NT2/D1 (cell line): Measurements from ENCODE around the gene BMP6.

ENCODE experiments used
- DNase-seq: peaks from one replicate; pipeline ENCODE4 v3.0.0-alpha.2; 2011; ENCODE audit warnings: low read depth, low spot score
- H3K27me3 ChIP-seq: 2 replicates; pipeline ENCODE4 v1.6.0; 2011; ENCODE audit warnings: mild to moderate bottlenecking; ENCODE audit not compliant: insufficient read length, insufficient read depth
- H3K36me3 ChIP-seq: 2 replicates; pipeline ENCODE4 v1.6.1; 2011; ENCODE audit warnings: mild to moderate bottlenecking, low read length, mixed read lengths; ENCODE audit not compliant: insufficient read depth, insufficient read length
- H3K4me1 ChIP-seq: 2 replicates; pipeline ENCODE4 v1.5.1; 2011; ENCODE audit not compliant: insufficient read depth, insufficient read length
- H3K4me3 ChIP-seq: 2 replicates; pipeline ENCODE4 v1.5.1; 2011; ENCODE audit warnings: low read depth; ENCODE audit not compliant: insufficient read length
- H3K9ac ChIP-seq: 2 replicates; pipeline ENCODE4 v1.6.0; 2011; ENCODE audit warnings: low read depth; ENCODE audit not compliant: insufficient read length
- H3K9me3 ChIP-seq: 2 replicates; pipeline ENCODE4 v1.5.1; 2011; ENCODE audit warnings: mild to moderate bottlenecking, low read length; ENCODE audit not compliant: insufficient read depth
- SUZ12 ChIP-seq: IDR thresholded peaks from 2 replicates; pipeline ENCODE4 v1.6.1; 2011; ENCODE audit not compliant: insufficient read length, insufficient read depth; ENCODE audit errors: extremely low read depth
- YY1 ChIP-seq: IDR thresholded peaks from 2 replicates; pipeline ENCODE4 v1.6.1; 2011; ENCODE audit not compliant: insufficient read length, insufficient read depth
- ZNF274 ChIP-seq: IDR thresholded peaks from 2 replicates; pipeline ENCODE4 v1.6.1; 2011; ENCODE audit warnings: mild to moderate bottlenecking, low read depth, low read length

The BMP6 gene

DNA sequence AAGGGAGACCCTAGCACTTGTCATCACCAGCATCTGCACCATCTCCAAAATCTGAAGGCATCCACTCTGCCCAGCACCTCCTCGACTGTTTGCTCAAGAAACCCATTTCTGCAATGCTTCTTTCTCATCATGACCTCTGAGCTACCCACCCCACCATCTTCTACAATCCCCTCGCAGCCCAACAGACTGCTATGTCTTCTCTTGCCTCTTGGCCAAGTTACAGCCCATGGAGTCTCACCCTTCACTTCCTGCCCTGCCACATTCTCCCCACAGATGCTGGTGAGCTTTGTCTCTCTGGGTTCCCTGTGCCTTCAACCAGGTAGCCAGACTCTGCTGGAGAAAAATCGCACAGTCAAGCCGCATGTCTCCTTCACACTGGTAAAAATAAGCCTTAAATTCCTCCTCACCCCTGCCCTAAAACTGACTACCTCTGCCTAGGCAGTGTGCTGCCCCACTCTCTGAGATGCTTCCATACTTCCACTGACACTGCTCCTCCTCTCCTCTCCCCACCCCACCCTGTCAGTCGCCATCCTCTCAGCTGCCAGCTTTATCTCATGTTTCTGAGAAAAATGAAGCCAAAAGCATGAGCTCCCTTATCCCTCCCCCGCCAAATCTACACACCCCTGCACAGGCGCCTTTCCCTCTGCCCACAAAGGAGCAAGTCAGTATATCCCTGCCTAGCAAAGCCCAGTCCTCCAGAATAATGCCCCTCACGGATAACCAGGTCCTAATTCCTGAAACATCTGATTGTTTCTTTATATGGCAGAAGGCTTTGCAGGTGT is 187.0 kb downstream of the BMP6 start:
- H3K4me3 ChIP-seq, result no peak overlapping the region
- DNase-seq, result no peak
- H3K4me1 ChIP-seq, result no peaks in the 10 kb centered on the region
- H3K36me3 ChIP-seq, result peaks cover 5% of the 10 kb centered on the region
- H3K9me3 ChIP-seq, result no peaks in the 10 kb centered on the region
- no peak overlapping the region for H3K9ac ChIP-seq
- peaks cover 38% of the 10 kb centered on the region for H3K27me3 ChIP-seq
- TF ChIP-seq YY1 (no peak), ZNF274 (no peak), SUZ12 (no peak)

DNA sequence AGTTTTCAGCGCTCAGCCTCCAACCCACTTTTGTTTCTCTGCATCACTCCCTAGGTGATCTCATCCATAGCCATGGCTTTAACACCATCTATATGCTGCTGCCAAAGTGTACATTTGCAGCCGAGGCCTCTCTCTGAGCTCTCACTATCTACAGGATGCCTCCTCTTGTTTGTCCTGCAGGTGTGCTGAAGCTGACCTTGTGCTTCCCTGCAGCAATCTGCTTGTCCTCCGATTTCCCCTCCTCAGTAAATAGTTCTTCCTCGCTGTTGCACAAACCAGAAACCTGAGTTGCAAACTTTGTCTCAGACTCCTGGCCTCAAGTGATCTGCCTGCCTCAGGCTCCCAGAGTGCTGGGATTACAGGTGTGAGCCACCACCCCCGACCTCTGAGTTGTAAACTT is 188.4 kb downstream of the BMP6 start:
- no peak overlapping the region for H3K4me3 ChIP-seq

DNA sequence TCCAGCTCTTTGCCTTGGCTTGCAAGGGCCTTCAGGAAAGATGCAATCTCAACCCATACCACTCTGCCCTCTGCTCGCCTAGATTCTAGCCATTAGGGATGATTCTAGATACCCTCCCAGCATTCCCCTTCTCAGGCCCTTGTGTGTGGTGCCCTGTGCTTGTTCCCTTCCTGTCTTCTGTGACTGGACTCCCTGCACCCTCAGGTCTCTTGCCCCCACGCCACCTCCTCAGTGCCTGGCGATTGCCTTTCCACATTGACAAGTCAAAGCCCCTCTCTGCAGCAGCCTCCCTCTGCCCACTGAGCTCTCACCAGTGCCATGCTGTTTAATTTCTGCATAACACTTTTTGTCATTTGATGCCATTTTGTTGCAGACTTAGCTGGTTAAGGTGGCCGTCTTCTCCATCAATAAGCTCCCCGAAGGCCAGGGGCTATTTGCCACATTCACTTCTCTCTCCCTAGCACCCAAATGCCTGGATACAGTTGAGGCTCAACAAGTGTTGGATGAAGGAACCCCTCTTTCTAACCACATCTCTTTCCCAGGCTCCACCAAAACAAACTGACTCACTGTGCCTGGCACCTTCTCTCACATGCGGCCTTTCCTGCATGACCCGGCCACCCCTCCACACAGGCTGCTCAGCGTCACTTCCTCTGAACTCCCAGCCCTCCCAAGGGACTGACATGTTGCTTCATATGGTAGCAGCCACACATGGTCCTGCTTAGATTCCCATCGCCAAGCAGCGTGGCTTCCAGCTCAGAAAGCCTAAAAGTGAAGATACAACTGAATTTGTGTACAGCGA is 189.3 kb downstream of the BMP6 start:
- H3K4me1 ChIP-seq, result no peaks in the 10 kb centered on the region
- TF ChIP-seq YY1 (no peak), ZNF274 (no peak), SUZ12 (no peak)
- H3K9me3 ChIP-seq, result no peaks in the 10 kb centered on the region
- no peak for DNase-seq
- no peaks in the 10 kb centered on the region for H3K36me3 ChIP-seq
- no peak overlapping the region for H3K9ac ChIP-seq
- H3K27me3 ChIP-seq, result peaks cover 38% of the 10 kb centered on the region
- H3K4me3 ChIP-seq, result no peak overlapping the region

More for the DNA sequence above, 188.4 kb downstream of the BMP6 start:
- TF ChIP-seq ZNF274, result no peak
- no peak for TF ChIP-seq YY1
- TF ChIP-seq SUZ12, result no peak
- Histone ChIP-seq H3K9ac (no peak overlapping the region), H3K4me1 (no peaks in the 10 kb centered on the region), H3K9me3 (no peaks in the 10 kb centered on the region), H3K36me3 (no peaks in the 10 kb centered on the region), H3K27me3 (peaks cover 38% of the 10 kb centered on the region)
- DNase-seq, result no peak

DNA sequence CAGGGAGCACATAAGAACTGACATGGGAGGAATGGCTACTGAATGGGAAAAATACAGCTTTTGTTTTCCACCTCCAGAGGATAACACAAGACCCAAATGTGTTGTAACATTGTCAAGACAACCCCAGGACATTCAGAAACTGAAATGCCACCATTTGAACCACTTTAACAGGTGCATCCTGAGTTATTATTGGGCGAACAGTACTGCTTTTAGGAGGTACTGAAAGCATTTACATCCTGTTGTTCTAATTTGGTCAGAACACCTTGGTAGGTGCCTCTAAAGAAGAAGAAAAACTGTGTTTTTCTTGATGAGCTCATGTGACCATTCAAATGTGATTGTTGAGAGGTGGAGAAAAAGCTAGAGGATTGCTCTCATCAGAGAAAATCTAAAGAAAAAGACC is 191.1 kb downstream of the BMP6 start:
- H3K4me1 ChIP-seq, result no peaks in the 10 kb centered on the region
- no peak overlapping the region for H3K4me3 ChIP-seq
- no peak for TF ChIP-seq SUZ12
- no peak for TF ChIP-seq ZNF274
- no peak for TF ChIP-seq YY1
- no peak overlapping the region for H3K9ac ChIP-seq
- H3K36me3 ChIP-seq, result no peaks in the 10 kb centered on the region
- H3K9me3 ChIP-seq, result no peaks in the 10 kb centered on the region
- peaks cover 26% of the 10 kb centered on the region for H3K27me3 ChIP-seq
- no peak for DNase-seq

DNA sequence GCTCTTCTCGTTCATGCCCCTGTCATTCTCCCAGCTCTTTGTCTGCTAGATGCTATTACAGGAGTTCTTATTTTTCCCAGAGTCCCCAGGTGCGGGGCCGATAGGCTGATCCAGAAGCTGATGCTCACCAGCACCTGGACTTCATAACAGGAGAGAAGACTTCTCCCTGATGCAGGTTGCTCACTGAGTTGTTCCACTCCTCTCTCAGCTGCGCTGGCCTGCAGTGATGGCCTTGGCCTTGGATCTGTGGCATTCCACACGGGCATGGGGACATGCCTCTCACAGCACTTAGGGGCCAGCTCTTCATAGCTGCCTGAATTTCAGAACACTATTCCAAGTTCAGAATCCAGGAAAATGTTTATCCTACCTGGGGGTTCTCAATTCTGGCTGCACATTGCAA is 191.8 kb downstream of the BMP6 start:
- Histone ChIP-seq H3K9ac (no peak overlapping the region), H3K4me3 (no peak overlapping the region), H3K36me3 (no peaks in the 10 kb centered on the region), H3K4me1 (no peaks in the 10 kb centered on the region), H3K27me3 (peaks cover 18% of the 10 kb centered on the region), H3K9me3 (no peaks in the 10 kb centered on the region)
- DNase-seq, result no peak
- TF ChIP-seq YY1 (no peak), SUZ12 (no peak), ZNF274 (no peak)

DNA sequence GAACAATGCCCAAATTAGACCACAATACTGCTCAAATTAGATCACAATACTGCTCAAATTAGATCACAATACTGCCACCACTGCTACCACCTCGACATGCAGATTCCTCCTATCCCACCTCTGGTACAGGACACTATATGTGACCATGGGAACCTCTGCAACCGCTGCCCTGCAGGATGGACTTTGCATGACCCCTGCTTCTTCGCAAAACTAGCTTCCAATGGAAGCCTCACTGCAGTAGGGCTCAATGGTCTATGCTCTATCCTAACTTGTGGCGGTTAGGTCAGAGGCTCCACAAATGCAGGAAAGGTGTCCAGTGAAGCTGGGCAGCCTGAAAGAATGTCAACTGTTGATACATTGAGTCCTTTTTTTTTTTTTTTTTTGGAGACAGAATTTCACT is 192.5 kb downstream of the BMP6 start:
- no peaks in the 10 kb centered on the region for H3K4me1 ChIP-seq
- H3K9me3 ChIP-seq, result no peaks in the 10 kb centered on the region
- no peak overlapping the region for H3K9ac ChIP-seq
- no peak overlapping the region for H3K4me3 ChIP-seq
- no peak for TF ChIP-seq SUZ12
- no peak for TF ChIP-seq YY1
- no peak for TF ChIP-seq ZNF274
- peaks cover 13% of the 10 kb centered on the region for H3K27me3 ChIP-seq
- DNase-seq, result no peak
- H3K36me3 ChIP-seq, result no peaks in the 10 kb centered on the region

DNA sequence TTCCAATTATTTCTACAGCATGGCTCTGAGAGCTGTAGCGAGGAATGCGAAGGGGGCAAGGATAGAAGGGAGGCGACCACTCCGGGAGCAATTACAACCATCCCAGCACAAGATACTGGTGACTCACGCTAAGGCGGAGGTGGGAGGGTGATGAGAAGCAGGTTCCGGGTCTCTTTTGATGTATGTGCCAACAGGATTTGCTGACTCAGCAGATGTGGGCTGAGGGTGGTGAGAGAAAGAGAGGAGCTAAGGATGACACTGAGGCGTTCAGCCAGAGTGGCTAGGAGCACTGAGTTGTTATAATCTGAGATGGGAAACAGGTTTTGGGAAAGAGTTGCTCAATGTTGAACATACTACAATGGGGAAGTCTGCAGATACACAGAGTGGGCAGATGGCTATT is 194.0 kb downstream of the BMP6 start:
- Histone ChIP-seq H3K4me3 (no peak overlapping the region), H3K27me3 (peaks cover 5% of the 10 kb centered on the region), H3K9ac (no peak overlapping the region), H3K36me3 (no peaks in the 10 kb centered on the region), H3K4me1 (no peaks in the 10 kb centered on the region), H3K9me3 (peaks cover 7% of the 10 kb centered on the region; the same call in 1 of the 2 replicates)
- no peak for TF ChIP-seq YY1
- no peak for TF ChIP-seq SUZ12
- TF ChIP-seq ZNF274, result no peak
- no peak for DNase-seq
